ENCODE results near the gene SEMA4C.

The SEMA4C gene

GRCh38 chr2:96839875-96840850 is 29.7 kb downstream of the SEMA4C start:
- DNase-seq: no peak

GRCh38 chr2:96839293-96839874 is 30.5 kb downstream of the SEMA4C start:
- DNase-seq: peak; percentile 84

GRCh38 chr2:96838345-96839292 is 31.3 kb downstream of the SEMA4C start:
- DNase-seq: no peak

DNA sequence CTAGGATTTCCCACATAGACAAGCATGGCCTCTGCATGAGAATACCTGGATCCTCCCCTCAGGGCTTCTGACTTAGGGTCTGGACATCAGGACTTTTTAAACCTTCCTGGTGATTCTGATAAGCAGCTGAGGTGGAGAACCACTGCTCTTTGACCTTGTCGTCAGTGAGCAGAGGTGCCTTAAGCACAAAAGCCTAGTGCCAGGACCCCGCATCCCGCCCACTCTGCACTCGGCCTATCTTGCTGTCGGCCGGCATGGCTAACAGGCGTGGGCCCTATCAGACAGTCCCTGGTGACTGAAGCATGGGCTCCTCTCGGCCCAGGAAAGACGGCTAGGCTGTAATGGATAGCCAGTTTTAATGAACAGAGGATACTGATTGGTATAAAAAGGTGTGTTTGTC is 32.3 kb downstream of the SEMA4C start:
- no peak for DNase-seq

GRCh38 chr2:96835830-96836229 is 34.0 kb downstream of the SEMA4C start:
- DNase-seq: no peak

DNA sequence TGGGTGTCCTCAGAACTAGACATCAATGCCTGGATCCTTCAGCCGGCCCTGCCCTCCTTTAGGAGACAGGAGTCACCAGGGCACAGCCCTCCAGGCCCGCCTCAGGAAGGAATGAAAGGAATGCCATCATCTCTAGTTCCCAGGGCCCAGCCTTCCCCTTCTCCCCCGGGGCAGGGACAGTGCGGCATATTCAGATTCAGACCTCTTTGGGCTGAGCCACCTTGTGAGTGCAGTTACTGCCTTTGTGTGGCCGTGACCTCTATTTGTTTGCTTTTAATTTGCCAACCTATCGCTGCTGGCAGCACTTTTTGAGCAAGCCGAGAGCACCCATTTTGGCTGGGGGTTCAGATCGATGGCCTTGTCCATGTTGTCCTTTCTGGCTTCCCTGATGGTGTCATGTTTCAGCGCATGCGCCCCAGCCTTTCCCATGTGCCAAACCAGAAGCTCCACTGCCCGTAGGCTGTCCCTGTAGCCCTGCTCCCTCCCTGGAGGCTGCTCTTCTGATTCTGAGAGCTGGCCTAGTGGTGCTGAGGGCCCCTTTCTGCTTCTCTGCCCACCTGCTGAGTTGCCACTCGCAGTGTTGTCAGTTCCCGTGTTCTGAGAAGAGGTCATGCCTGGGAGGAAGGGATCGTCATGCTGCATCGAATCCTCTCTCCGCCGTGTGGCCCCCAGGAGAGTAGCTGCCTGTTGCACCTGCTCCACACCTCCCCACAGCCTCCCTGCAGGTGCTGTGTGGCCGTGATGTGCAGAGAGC is 36.9 kb downstream of the SEMA4C start:
- no peak for DNase-seq

DNA sequence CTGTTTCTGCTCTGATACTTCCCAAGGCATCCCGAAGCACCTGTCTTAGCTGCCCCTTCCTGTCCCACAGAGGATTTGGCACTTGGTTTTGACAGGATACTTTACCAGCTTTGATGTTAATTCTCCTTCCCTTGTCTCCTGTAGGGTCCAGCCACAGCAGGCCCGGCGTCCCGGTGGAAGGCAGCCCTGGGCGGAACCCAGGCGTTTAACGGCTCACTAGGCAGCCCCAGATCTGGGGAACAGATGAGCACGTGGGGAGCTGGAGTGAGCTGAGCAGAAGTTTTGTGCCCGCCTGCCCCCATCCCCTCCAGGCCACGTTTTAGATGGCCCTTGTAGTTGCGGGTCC is 37.5 kb downstream of the SEMA4C start:
- DNase-seq: no peak

- no peak for DNase-seq
These were observed 38.2 kb downstream of the SEMA4C start for GRCh38 chr2:96831679-96832078.

- DNase-seq: no peak
These were observed 39.8 kb downstream of the SEMA4C start for GRCh38 chr2:96830044-96830562.

DNA sequence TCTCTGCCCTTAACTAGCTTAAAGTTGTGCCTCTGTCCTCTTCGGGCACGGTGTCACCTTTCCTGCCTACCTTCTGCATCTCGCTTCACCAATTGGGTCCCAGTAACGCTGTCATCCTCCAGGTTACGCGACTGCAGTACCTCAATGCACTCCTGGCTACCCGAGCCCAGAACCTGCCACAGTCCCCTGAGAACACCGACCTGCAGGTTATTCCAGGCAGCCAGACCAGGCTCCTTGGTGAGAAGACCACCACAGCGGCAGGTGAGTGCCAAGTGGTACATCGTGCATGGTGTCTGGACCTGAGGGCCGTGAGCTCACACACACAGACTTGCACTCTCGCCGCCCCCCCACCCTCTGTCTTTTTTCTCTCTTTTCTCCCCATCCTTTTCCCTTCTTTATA is 41.0 kb downstream of the SEMA4C start:
- no peak for DNase-seq

- DNase-seq: no peak
These were observed 41.4 kb downstream of the SEMA4C start for GRCh38 chr2:96828436-96828835.

DNA sequence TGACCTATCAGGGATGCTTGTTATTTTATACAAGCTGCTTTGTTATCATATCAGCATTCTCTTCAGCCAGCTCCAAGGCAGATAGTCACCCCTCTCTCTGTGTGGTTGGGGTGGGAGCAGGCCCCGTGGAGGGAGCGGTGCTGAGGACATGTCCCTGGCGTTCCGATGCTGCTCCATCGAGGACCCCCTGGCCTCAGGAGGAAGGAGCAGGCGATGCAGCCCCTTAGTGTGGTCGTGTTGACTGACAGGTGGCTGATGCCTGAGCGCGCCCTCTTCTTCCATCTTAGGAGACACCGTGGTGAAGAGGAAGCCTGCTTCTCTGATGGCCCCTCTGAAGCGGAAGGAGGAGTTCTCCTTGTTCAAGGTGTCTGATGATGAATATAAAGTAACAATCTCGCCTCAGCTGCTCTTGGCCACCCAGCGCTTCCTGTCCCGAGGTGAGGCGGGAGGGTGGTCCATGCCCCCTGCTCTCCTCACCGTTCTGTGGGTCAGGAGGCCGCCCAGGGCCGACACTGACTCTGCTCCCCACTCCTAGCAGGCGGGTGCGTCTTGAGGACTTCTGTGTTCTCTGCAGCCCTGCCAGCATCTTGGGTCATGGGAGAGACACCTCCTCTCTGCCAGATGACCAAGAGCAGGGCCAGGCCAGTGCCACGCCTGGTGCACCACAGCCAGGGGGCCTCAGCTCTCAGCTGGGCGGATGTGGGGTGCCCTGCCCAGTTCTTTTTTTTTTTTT is 43.2 kb downstream of the SEMA4C start:
- no peak for DNase-seq

- DNase-seq: no peak
These were observed 44.8 kb downstream of the SEMA4C start for GRCh38 chr2:96825057-96825456.

- no peak for DNase-seq
These were observed 45.6 kb downstream of the SEMA4C start for GRCh38 chr2:96824079-96824870.

- DNase-seq: no peak
These were observed 46.7 kb downstream of the SEMA4C start for GRCh38 chr2:96823198-96823597.

DNA sequence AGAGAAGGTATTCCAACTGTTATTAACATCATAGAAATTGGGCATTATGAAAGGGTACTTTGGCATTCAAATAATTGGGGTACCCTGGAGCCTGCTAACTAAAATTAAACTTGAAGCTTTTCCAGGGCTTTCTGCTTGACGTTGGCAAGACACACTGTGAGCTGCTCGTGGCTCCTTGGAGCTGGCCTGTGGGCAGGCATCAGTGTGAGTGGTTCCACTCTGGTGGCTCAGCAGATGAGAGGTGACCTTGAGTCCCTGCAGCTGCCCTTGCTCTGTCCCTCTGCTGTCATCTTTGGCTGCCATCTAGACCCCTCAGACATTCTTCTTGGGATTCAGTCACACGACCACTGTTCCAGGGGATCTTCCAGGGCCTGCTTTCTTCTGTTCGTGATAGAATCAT is 47.1 kb downstream of the SEMA4C start:
- no peak for DNase-seq

GRCh38 chr2:96821113-96821675 is 48.7 kb downstream of the SEMA4C start:
- DNase-seq: no peak

DNA sequence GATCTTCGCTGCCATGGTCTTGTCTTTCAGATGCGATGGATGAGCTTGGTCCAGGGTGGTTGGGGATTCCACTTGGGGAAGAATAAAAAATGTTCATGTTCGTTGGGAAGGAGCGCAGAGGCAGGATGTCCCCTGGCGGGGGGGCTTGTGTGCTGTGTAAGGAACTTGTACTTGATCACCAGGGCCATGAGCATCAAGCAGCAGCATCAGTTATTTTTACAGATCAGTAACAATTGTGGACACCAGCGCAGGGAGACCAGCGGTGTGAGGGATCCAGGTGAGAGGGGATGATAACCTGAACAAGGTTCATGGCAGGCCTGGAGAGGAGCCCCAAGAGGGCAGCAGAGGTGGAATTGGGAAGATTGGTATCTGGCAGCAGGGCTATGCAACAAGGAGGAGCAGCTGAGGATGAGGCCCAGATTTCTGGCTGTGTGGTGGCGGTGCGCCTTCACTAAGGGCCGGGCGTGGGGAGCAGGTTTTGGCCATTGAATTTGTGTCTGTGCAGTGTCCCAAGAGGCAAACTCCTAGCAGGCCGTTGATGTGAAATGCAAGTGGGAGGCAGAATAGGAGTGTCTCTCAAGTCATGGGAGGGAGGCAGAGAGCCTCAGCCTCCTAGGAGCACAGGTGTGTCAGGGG is 49.9 kb downstream of the SEMA4C start:
- no peak for DNase-seq

GRCh38 chr2:96819128-96819875 is 50.6 kb downstream of the SEMA4C start:
- DNase-seq: no peak

All from CD4-positive, alpha-beta T cell treated with Interleukin-17A for 1 hour (primary cell).